Nephron progenitor cell (in vitro differentiated cells): ENCODE measurements around the gene GMDS.

Source experiments
- DNase-seq: peaks from one replicate; pipeline ENCODE4 v3.0.0; 2021
- H3K27ac Mint-ChIP-seq: 2 replicates; pipeline ENCODE4 v1.8.0; 2021; ENCODE audit warnings: mild to moderate bottlenecking, moderate library complexity, mixed read lengths
- H3K27me3 Mint-ChIP-seq: 2 replicates; pipeline ENCODE4 v1.8.0; 2021; ENCODE audit warnings: mild to moderate bottlenecking, low read depth, mixed read lengths; ENCODE audit not compliant: poor library complexity
- H3K36me3 Mint-ChIP-seq: 2 replicates; pipeline ENCODE4 v1.8.0; 2021; ENCODE audit warnings: low read depth, mixed read lengths
- H3K4me1 Mint-ChIP-seq: 2 replicates; pipeline ENCODE4 v1.8.0; 2021; ENCODE audit warnings: mixed read lengths
- H3K4me3 Mint-ChIP-seq: 2 replicates; pipeline ENCODE4 v1.8.0; 2021; ENCODE audit warnings: mild to moderate bottlenecking, moderate library complexity, mixed read lengths
- H3K9me3 Mint-ChIP-seq: 2 replicates; pipeline ENCODE4 v1.8.0; 2021; ENCODE audit warnings: mild to moderate bottlenecking, moderate library complexity, mixed read lengths
- CTCF ChIP-seq: fragments of 200-600 bp; sonication (generic); IDR thresholded peaks from 2 replicates; pipeline ENCODE4 v1.5.0; 2021; ENCODE audit warnings: antibody characterized with exemption

The GMDS gene

GRCh38 chr6:1910621-1911407 is 334.6 kb downstream of the GMDS start:
- H3K27me3 Mint-ChIP-seq = peaks cover 9% of the 10 kb centered on the region
- peaks cover 3% of the 10 kb centered on the region for H3K9me3 Mint-ChIP-seq
- peaks cover 41% of the 10 kb centered on the region for H3K4me1 Mint-ChIP-seq
- no peak for DNase-seq
- no peak overlapping the region for H3K27ac Mint-ChIP-seq
- peak overlapping the region; percentile 29 for H3K4me3 Mint-ChIP-seq
- no peak for TF ChIP-seq CTCF
- H3K36me3 Mint-ChIP-seq = peaks cover 5% of the 10 kb centered on the region

GRCh38 chr6:1908784-1909183 is 336.6 kb downstream of the GMDS start:
- H3K27me3 Mint-ChIP-seq = peaks cover 17% of the 10 kb centered on the region

GRCh38 chr6:1906609-1907008 is 338.8 kb downstream of the GMDS start:
- no peak for TF ChIP-seq CTCF
- peaks cover 68% of the 10 kb centered on the region for H3K4me1 Mint-ChIP-seq
- H3K4me3 Mint-ChIP-seq = no peak overlapping the region
- peaks cover 17% of the 10 kb centered on the region for H3K27me3 Mint-ChIP-seq
- DNase-seq = no peak
- no peaks in the 10 kb centered on the region for H3K9me3 Mint-ChIP-seq
- no peak overlapping the region for H3K27ac Mint-ChIP-seq
- H3K36me3 Mint-ChIP-seq = no peaks in the 10 kb centered on the region

More at GRCh38 chr6:1908784-1909183, 336.6 kb downstream of the GMDS start:
- H3K9me3 Mint-ChIP-seq = no peaks in the 10 kb centered on the region
- DNase-seq = no peak
- H3K4me3 Mint-ChIP-seq = no peak overlapping the region
- peaks cover 50% of the 10 kb centered on the region for H3K4me1 Mint-ChIP-seq
- TF ChIP-seq CTCF = no peak
- no peak overlapping the region for H3K27ac Mint-ChIP-seq
- H3K36me3 Mint-ChIP-seq = peaks cover 5% of the 10 kb centered on the region

- no peaks in the 10 kb centered on the region for H3K9me3 Mint-ChIP-seq
- peaks cover 68% of the 10 kb centered on the region for H3K4me1 Mint-ChIP-seq
- no peak for DNase-seq
- TF ChIP-seq CTCF = no peak
- peaks cover 17% of the 10 kb centered on the region for H3K27me3 Mint-ChIP-seq
- H3K27ac Mint-ChIP-seq = no peak overlapping the region
- no peaks in the 10 kb centered on the region for H3K36me3 Mint-ChIP-seq
- no peak overlapping the region for H3K4me3 Mint-ChIP-seq
Observed at GRCh38 chr6:1906014-1906413, 339.4 kb downstream of the GMDS start.

GRCh38 chr6:1904898-1905297 is 340.5 kb downstream of the GMDS start:
- H3K27ac Mint-ChIP-seq = no peak overlapping the region
- no peak overlapping the region for H3K4me3 Mint-ChIP-seq
- peaks cover 17% of the 10 kb centered on the region for H3K27me3 Mint-ChIP-seq
- TF ChIP-seq CTCF = no peak
- peaks cover 57% of the 10 kb centered on the region for H3K4me1 Mint-ChIP-seq
- DNase-seq = no peak
- no peaks in the 10 kb centered on the region for H3K9me3 Mint-ChIP-seq
- no peaks in the 10 kb centered on the region for H3K36me3 Mint-ChIP-seq

GRCh38 chr6:1904466-1904799 is 341.0 kb downstream of the GMDS start:
- peaks cover 52% of the 10 kb centered on the region for H3K4me1 Mint-ChIP-seq
- H3K27me3 Mint-ChIP-seq = peaks cover 17% of the 10 kb centered on the region
- peak overlapping the region; percentile 86 for H3K27ac Mint-ChIP-seq
- peak overlapping the region; percentile 23 for H3K4me3 Mint-ChIP-seq
- no peak for TF ChIP-seq CTCF
- no peaks in the 10 kb centered on the region for H3K9me3 Mint-ChIP-seq
- H3K36me3 Mint-ChIP-seq = no peaks in the 10 kb centered on the region
- no peak for DNase-seq
